Measurements from ENCODE around the gene ALDH2. TPM values are rescaled to one million over a fixed set of nuclear protein-coding genes. Genes with fewer than 3 reads are reported as not detected.
A peak's percentile ranks its signal among the peaks of the same experiment; 100 is the strongest.
"Not testable (repeated sequence)": the region's sequence is repeated elsewhere in the genome, so short reads cannot be mapped to it uniquely, and the experiment has no call there.

Gene ALDH2
- total and polyA plus RNA-seq, 3 experiments from 2014 or later: 0.45 to 1.4 (median 1.2) TPM

- peaks cover 8 to 45% (median 11%) of the 10 kb centered on the region in 3 donors for H3K36me3 Mint-ChIP-seq
- H3K4me3 Mint-ChIP-seq; H3K4me3 ChIP-seq (ENCODE audit: low read length); H3K36me3 ChIP-seq (ENCODE audit: insufficient read depth, low read length); H3K27me3 ChIP-seq (ENCODE audit: insufficient read depth, low read length, poor library complexity, severe bottlenecking); H3K27me3 Mint-ChIP-seq; H3K27ac ChIP-seq (ENCODE audit: low read depth, low read length); H3K9me3 ChIP-seq (ENCODE audit: low read length); POLR2A ChIA-PET; CTCF ChIA-PET; H3K9me3 Mint-ChIP-seq; H3K4me1 Mint-ChIP-seq; DNase-seq; H3K4me1 ChIP-seq (ENCODE audit: insufficient read depth, low read length): not testable (repeated sequence)
- H3K27ac Mint-ChIP-seq: peak overlapping the region in 1 of 8 donors; percentile 26
These were observed 27.2 kb upstream of the ALDH2 start for GRCh38 chr12:111739524-111739923.

- H3K27me3 Mint-ChIP-seq: no peaks in the 10 kb centered on the region
- H3K27ac Mint-ChIP-seq: peak overlapping the region in 3 of 8 donors; percentile 25 to 71 (median 34)
- Histone ChIP-seq H3K4me3 (ENCODE audit: low read length) (no peak overlapping the region), H3K36me3 (ENCODE audit: insufficient read depth, low read length) (peaks cover 6% of the 10 kb centered on the region), H3K4me1 (ENCODE audit: insufficient read depth, low read length) (no peaks in the 10 kb centered on the region), H3K9me3 (ENCODE audit: low read length) (no peaks in the 10 kb centered on the region), H3K27me3 (ENCODE audit: insufficient read depth, low read length, poor library complexity, severe bottlenecking) (no peaks in the 10 kb centered on the region), H3K27ac (ENCODE audit: low read depth, low read length) (peak overlapping the region; percentile 28)
- no peak overlapping the region for H3K4me3 Mint-ChIP-seq
- no peak for DNase-seq
- no peaks in the 10 kb centered on the region for H3K9me3 Mint-ChIP-seq
- ChIA-PET POLR2A (no interaction called here), CTCF (no interaction called here)
- H3K36me3 Mint-ChIP-seq: peaks cover 12 to 53% (median 17%) of the 10 kb centered on the region in 3 donors
- H3K4me1 Mint-ChIP-seq: no peaks in the 10 kb centered on the region
These were observed 25.4 kb upstream of the ALDH2 start for GRCh38 chr12:111741235-111741812.

- Histone ChIP-seq H3K27me3 (ENCODE audit: insufficient read depth, low read length, poor library complexity, severe bottlenecking) (no peaks in the 10 kb centered on the region), H3K4me1 (ENCODE audit: insufficient read depth, low read length) (no peaks in the 10 kb centered on the region), H3K36me3 (ENCODE audit: insufficient read depth, low read length) (peaks cover 15% of the 10 kb centered on the region), H3K4me3 (ENCODE audit: low read length) (no peak overlapping the region), H3K27ac (ENCODE audit: low read depth, low read length) (no peak overlapping the region), H3K9me3 (ENCODE audit: low read length) (no peaks in the 10 kb centered on the region)
- Mint-ChIP-seq H3K4me3 (no peak overlapping the region), H3K36me3 (peaks cover 8 to 59% (median 12%) of the 10 kb centered on the region in 3 donors), H3K27me3 (no peaks in the 10 kb centered on the region), H3K9me3 (no peaks in the 10 kb centered on the region), H3K27ac (peak overlapping the region in 1 of 8 donors; percentile 23), H3K4me1 (no peaks in the 10 kb centered on the region)
- CTCF ChIA-PET: no interaction called here
- DNase-seq: no peak
- POLR2A ChIA-PET: no interaction called here
These were observed 21.5 kb upstream of the ALDH2 start for GRCh38 chr12:111745211-111745610.

- Mint-ChIP-seq H3K9me3 (no peaks in the 10 kb centered on the region), H3K36me3 (peaks cover 3 to 61% (median 12%) of the 10 kb centered on the region in 3 donors), H3K27me3 (no peaks in the 10 kb centered on the region), H3K4me1 (no peaks in the 10 kb centered on the region), H3K4me3 (no peak overlapping the region), H3K27ac (no peak overlapping the region)
- peaks cover 15% of the 10 kb centered on the region for H3K36me3 ChIP-seq (ENCODE audit: insufficient read depth, low read length)
- CTCF ChIA-PET: no interaction called here
- no peaks in the 10 kb centered on the region for H3K9me3 ChIP-seq (ENCODE audit: low read length)
- no peaks in the 10 kb centered on the region for H3K27me3 ChIP-seq (ENCODE audit: insufficient read depth, low read length, poor library complexity, severe bottlenecking)
- POLR2A ChIA-PET: no interaction called here
- DNase-seq: no peak
- no peak overlapping the region for H3K4me3 ChIP-seq (ENCODE audit: low read length)
- H3K4me1 ChIP-seq (ENCODE audit: insufficient read depth, low read length): no peaks in the 10 kb centered on the region
- H3K27ac ChIP-seq (ENCODE audit: low read depth, low read length): no peak overlapping the region
These were observed 19.4 kb upstream of the ALDH2 start for GRCh38 chr12:111747333-111747732.

GRCh38 chr12:111748151-111748672, 18.5 kb upstream of the ALDH2 start:
- POLR2A ChIA-PET: no interaction called here
- Mint-ChIP-seq H3K36me3 (peaks cover 3 to 59% (median 10%) of the 10 kb centered on the region in 3 donors), H3K27ac (no peak overlapping the region), H3K9me3 (no peaks in the 10 kb centered on the region), H3K4me1 (no peaks in the 10 kb centered on the region), H3K4me3 (no peak overlapping the region), H3K27me3 (no peaks in the 10 kb centered on the region)
- H3K27me3 ChIP-seq (ENCODE audit: insufficient read depth, low read length, poor library complexity, severe bottlenecking): no peaks in the 10 kb centered on the region
- no peaks in the 10 kb centered on the region for H3K9me3 ChIP-seq (ENCODE audit: low read length)
- no peak overlapping the region for H3K27ac ChIP-seq (ENCODE audit: low read depth, low read length)
- no peak overlapping the region for H3K4me3 ChIP-seq (ENCODE audit: low read length)
- CTCF ChIA-PET: no interaction called here
- H3K4me1 ChIP-seq (ENCODE audit: insufficient read depth, low read length): no peaks in the 10 kb centered on the region
- H3K36me3 ChIP-seq (ENCODE audit: insufficient read depth, low read length): peaks cover 15% of the 10 kb centered on the region
- DNase-seq: no peak

GRCh38 chr12:111748867-111749266, 17.9 kb upstream of the ALDH2 start:
- no peaks in the 10 kb centered on the region for H3K27me3 Mint-ChIP-seq

GRCh38 chr12:111749391-111749790, 17.3 kb upstream of the ALDH2 start:
- Histone ChIP-seq H3K27me3 (ENCODE audit: insufficient read depth, low read length, poor library complexity, severe bottlenecking) (no peaks in the 10 kb centered on the region), H3K36me3 (ENCODE audit: insufficient read depth, low read length) (peaks cover 15% of the 10 kb centered on the region), H3K9me3 (ENCODE audit: low read length) (no peaks in the 10 kb centered on the region), H3K4me1 (ENCODE audit: insufficient read depth, low read length) (no peaks in the 10 kb centered on the region), H3K4me3 (ENCODE audit: low read length) (no peak overlapping the region), H3K27ac (ENCODE audit: low read depth, low read length) (no peak overlapping the region)
- H3K36me3 Mint-ChIP-seq: peaks cover 3 to 62% (median 10%) of the 10 kb centered on the region in 3 donors
- no peaks in the 10 kb centered on the region for H3K27me3 Mint-ChIP-seq
- no peak overlapping the region for H3K4me3 Mint-ChIP-seq
- ChIA-PET CTCF (no interaction called here), POLR2A (no interaction called here)
- no peaks in the 10 kb centered on the region for H3K9me3 Mint-ChIP-seq
- peak overlapping the region in 1 of 8 donors; percentile 86 for H3K27ac Mint-ChIP-seq
- H3K4me1 Mint-ChIP-seq: no peaks in the 10 kb centered on the region
- DNase-seq: no peak

More at GRCh38 chr12:111748867-111749266, 17.9 kb upstream of the ALDH2 start:
- no peaks in the 10 kb centered on the region for H3K9me3 Mint-ChIP-seq
- ChIA-PET CTCF (no interaction called here), POLR2A (no interaction called here)
- DNase-seq: no peak
- peaks cover 15% of the 10 kb centered on the region for H3K36me3 ChIP-seq (ENCODE audit: insufficient read depth, low read length)
- H3K27ac ChIP-seq (ENCODE audit: low read depth, low read length): no peak overlapping the region
- no peak overlapping the region for H3K27ac Mint-ChIP-seq
- no peaks in the 10 kb centered on the region for H3K4me1 ChIP-seq (ENCODE audit: insufficient read depth, low read length)
- no peaks in the 10 kb centered on the region for H3K27me3 ChIP-seq (ENCODE audit: insufficient read depth, low read length, poor library complexity, severe bottlenecking)
- H3K9me3 ChIP-seq (ENCODE audit: low read length): no peaks in the 10 kb centered on the region
- H3K4me3 ChIP-seq (ENCODE audit: low read length): no peak overlapping the region
- no peaks in the 10 kb centered on the region for H3K4me1 Mint-ChIP-seq
- no peak overlapping the region for H3K4me3 Mint-ChIP-seq
- peaks cover 3 to 64% (median 10%) of the 10 kb centered on the region in 3 donors for H3K36me3 Mint-ChIP-seq

GRCh38 chr12:111753144-111753881, 13.4 kb upstream of the ALDH2 start:
- Mint-ChIP-seq H3K27ac (no peak overlapping the region), H3K4me3 (no peak overlapping the region), H3K27me3 (no peaks in the 10 kb centered on the region), H3K9me3 (no peaks in the 10 kb centered on the region), H3K4me1 (peaks cover 0 to 15% (median 0%) of the 10 kb centered on the region in 3 donors), H3K36me3 (peaks cover 0 to 54% (median 2%) of the 10 kb centered on the region in 3 donors)
- ChIA-PET CTCF (interaction anchor here (1.7 kb wide), 1 partner anchor 59 kb away, joined by 8 read pairs; no protein-coding TSS in a partner anchor), POLR2A (no interaction called here)
- no peaks in the 10 kb centered on the region for H3K27me3 ChIP-seq (ENCODE audit: insufficient read depth, low read length, poor library complexity, severe bottlenecking)
- H3K4me1 ChIP-seq (ENCODE audit: insufficient read depth, low read length): no peaks in the 10 kb centered on the region
- no peak overlapping the region for H3K27ac ChIP-seq (ENCODE audit: low read depth, low read length)
- no peaks in the 10 kb centered on the region for H3K36me3 ChIP-seq (ENCODE audit: insufficient read depth, low read length)
- DNase-seq: no peak
- no peaks in the 10 kb centered on the region for H3K9me3 ChIP-seq (ENCODE audit: low read length)
- no peak overlapping the region for H3K4me3 ChIP-seq (ENCODE audit: low read length)

Measured in CD8-positive, alpha-beta memory T cell (primary cell).